ENCODE data around the gene CCDC39.
"Not testable (repeated sequence)": the region's sequence is repeated elsewhere in the genome, so short reads cannot be mapped to it uniquely, and the experiment has no call there.

The CCDC39 gene

GRCh38 chr3:180626844-180627243 lies 52.4 kb downstream of the CCDC39 start:
- DNase-seq (ENCODE audit: extremely low read depth in 1 of 2, low read depth in 1 of 2), result no peak

- DNase-seq (ENCODE audit: extremely low read depth in 1 of 2, low read depth in 1 of 2), result no peak
Measured at GRCh38 chr3:180624714-180625113, 54.6 kb downstream of the CCDC39 start.

- no peak for DNase-seq (ENCODE audit: extremely low read depth in 1 of 2, low read depth in 1 of 2)
Measured at GRCh38 chr3:180619723-180620122, 59.6 kb downstream of the CCDC39 start.

GRCh38 chr3:180618563-180618962 lies 60.7 kb downstream of the CCDC39 start:
- not testable (repeated sequence) for DNase-seq (ENCODE audit: extremely low read depth in 1 of 2, low read depth in 1 of 2)

GRCh38 chr3:180617049-180617448 lies 62.2 kb downstream of the CCDC39 start:
- DNase-seq (ENCODE audit: extremely low read depth in 1 of 2, low read depth in 1 of 2), result no peak

GRCh38 chr3:180615954-180616353 lies 63.3 kb downstream of the CCDC39 start:
- DNase-seq (ENCODE audit: extremely low read depth in 1 of 2, low read depth in 1 of 2), result no peak

- no peak for DNase-seq (ENCODE audit: extremely low read depth in 1 of 2, low read depth in 1 of 2)
Measured at GRCh38 chr3:180612364-180612763, 66.9 kb downstream of the CCDC39 start.

- DNase-seq (ENCODE audit: extremely low read depth in 1 of 2, low read depth in 1 of 2), result no peak
Measured at GRCh38 chr3:180611006-180611405, 68.3 kb downstream of the CCDC39 start.

- peak; percentile 82 to 86 for DNase-seq (ENCODE audit: extremely low read depth in 1 of 2, low read depth in 1 of 2)
Measured at GRCh38 chr3:180601688-180602666, 77.3 kb downstream of the CCDC39 start, which contains the start of gene TTC14. Gene TTC14, plus strand, starts transcription at chr3:180602163. Its CDS starts 99 bp downstream, at chr3:180602262.

- DNase-seq (ENCODE audit: extremely low read depth in 1 of 2, low read depth in 1 of 2), result no peak
Measured at GRCh38 chr3:180600473-180600872, 78.8 kb downstream of the CCDC39 start.

GRCh38 chr3:180595559-180595935 lies 83.7 kb downstream of the CCDC39 start:
- DNase-seq (ENCODE audit: extremely low read depth in 1 of 2, low read depth in 1 of 2), result no peak

- DNase-seq (ENCODE audit: extremely low read depth in 1 of 2, low read depth in 1 of 2), result no peak
Measured at GRCh38 chr3:180594631-180595558, 84.4 kb downstream of the CCDC39 start.

- DNase-seq (ENCODE audit: extremely low read depth in 1 of 2, low read depth in 1 of 2), result not testable (repeated sequence)
Measured at GRCh38 chr3:180593631-180594030, 85.7 kb downstream of the CCDC39 start.

GRCh38 chr3:180590396-180590795 lies 88.9 kb downstream of the CCDC39 start:
- DNase-seq (ENCODE audit: extremely low read depth in 1 of 2, low read depth in 1 of 2), result no peak

GRCh38 chr3:180580934-180581333 lies 98.4 kb downstream of the CCDC39 start:
- no peak for DNase-seq (ENCODE audit: extremely low read depth in 1 of 2, low read depth in 1 of 2)

- no peak for DNase-seq (ENCODE audit: extremely low read depth in 1 of 2, low read depth in 1 of 2)
Measured at GRCh38 chr3:180575571-180575970, 103.7 kb downstream of the CCDC39 start.

GRCh38 chr3:180571831-180572598 lies 107.3 kb downstream of the CCDC39 start:
- DNase-seq (ENCODE audit: extremely low read depth in 1 of 2, low read depth in 1 of 2), result no peak

- DNase-seq (ENCODE audit: extremely low read depth in 1 of 2, low read depth in 1 of 2), result no peak
Measured at GRCh38 chr3:180570238-180570637, 109.1 kb downstream of the CCDC39 start.

- DNase-seq (ENCODE audit: extremely low read depth in 1 of 2, low read depth in 1 of 2), result no peak
Measured at GRCh38 chr3:180564676-180565075, 114.6 kb downstream of the CCDC39 start.
